Activated CD4-positive, alpha-beta T cell treated with anti-CD3 and anti-CD28 coated beads for 48 hours (primary cell): ENCODE measurements around the gene ZNF10.

Experiments
- DNase-seq: peaks from one replicate; pipeline ENCODE4 v3.0.0-alpha.2; 2020

The ZNF10 gene

GRCh38 chr12:133130038-133130807 lies at the start of gene ZNF10, which contains the start of gene ZNF891:
Gene ZNF10 (plus strand): TSS chr12:133130627. CDS start chr12:133144493, 13,866 bp downstream.
Gene ZNF891 (minus strand): TSS chr12:133130274. CDS start chr12:133121918, 8,356 bp downstream.
- DNase-seq = peak; percentile 98

DNA sequence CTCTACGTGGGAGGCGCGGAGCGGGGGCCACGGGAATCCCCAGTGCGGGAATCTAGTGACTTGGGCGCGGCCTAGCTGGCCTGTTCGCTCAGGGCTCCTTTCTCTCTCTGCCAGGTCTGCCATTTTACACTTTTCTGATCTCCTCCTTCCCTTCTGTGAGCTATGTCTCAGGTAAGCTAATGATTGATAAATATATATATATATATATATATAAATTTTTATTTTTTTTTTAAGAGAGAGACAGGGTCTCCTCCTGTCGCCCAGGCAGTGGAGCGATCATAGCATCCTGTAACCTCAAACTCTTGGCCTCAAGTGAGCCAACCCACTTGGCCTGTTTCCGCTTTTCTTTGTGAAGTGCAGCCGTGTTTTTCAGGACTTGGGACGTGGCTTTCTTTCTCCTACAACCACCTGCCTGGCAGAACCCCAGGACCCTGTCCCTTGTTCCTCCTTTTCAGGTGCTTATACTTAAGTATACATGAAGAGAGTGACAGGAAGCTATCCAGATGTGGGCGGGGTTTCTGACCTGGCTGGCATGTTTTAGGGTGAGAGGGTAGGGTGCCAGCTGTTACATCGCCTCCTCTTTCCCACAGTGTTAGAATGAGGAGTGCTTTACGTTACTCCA lies 49.2 kb upstream of the ZNF10 start:
- DNase-seq = peak; percentile 7

GRCh38 chr12:133083345-133083744 lies 47.1 kb upstream of the ZNF10 start:
- DNase-seq = no peak

GRCh38 chr12:133105620-133106019 lies 24.8 kb upstream of the ZNF10 start:
- no peak for DNase-seq

- no peak for DNase-seq
These were observed 24.2 kb upstream of the ZNF10 start for GRCh38 chr12:133106253-133106652.

GRCh38 chr12:133107121-133107520 lies 23.3 kb upstream of the ZNF10 start:
- no peak for DNase-seq

- DNase-seq = no peak
These were observed 22.3 kb upstream of the ZNF10 start for GRCh38 chr12:133108150-133108549.

GRCh38 chr12:133120385-133121191 lies 9.8 kb upstream of the ZNF10 start:
- DNase-seq = no peak

DNA sequence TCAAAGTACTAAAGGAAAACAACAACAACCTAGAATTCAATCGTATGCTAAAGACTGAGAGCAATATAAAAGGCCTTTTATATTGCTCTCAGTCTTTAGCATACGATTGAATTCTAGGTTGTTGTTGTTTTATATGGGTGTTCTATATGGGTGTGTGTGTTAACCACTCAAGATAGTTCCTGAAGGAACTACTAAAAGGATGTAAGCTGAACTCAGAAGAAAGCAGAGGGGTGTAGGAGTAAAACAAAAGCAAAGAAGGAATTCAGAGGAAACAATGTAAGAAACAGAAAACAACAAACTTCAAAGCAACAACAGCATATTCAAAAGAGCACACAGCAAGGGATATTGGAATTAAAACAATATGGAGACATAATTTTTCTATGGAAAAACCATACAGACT lies 5.8 kb upstream of the ZNF10 start:
- no peak for DNase-seq

DNA sequence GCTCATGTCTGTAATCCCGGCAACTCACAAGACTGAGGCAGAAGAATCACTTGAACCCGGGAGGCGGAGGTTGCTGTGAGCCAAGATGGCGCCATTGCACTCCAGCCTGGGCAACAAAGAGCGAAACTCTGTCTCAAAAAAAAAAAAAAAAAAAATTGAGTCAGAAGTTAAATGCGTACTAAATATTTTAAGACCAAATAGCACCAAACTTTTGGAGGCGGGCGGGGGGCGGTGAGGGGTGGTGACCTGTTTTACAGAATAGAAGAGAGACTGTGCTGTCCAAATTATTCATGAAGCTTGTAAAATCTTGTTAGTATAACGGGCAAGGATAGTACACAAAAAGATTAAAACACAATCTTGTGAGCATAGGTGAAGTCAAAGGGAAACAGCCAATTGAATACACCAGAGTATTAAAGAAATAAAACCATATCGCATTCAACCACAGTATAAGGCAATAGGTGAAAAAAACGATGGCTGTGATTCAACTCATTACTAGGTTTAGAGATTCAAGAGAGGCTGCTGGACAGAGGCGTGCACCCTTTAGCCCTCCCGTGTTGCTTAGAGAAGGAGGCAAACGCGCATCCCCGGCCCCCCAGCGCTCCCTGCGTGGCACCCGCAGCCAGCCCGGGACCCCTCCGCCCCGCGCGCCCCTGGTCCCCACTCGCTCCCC lies 924 bp upstream of the ZNF10 start:
- peak; percentile 18 for DNase-seq

DNA sequence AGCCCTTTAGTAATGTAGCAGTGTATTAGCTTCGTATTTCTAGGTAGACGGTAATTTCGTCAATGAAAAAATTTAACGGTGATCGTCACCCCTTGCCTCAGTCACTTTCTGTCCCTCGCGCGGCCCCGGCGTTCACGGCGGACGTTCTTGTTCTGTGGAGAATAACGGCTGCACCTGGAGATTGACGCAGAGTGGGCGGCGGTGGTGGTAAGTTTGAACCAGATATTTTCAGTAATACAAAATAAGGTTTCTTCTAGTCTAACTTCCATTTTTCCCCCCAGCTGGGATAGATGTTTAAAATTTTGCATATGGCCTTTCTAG lies 341 bp downstream of the ZNF10 start:
- peak; percentile 59 for DNase-seq

GRCh38 chr12:133135747-133136146 lies 5.3 kb downstream of the ZNF10 start:
- no peak for DNase-seq

- DNase-seq = no peak
These were observed 15.6 kb downstream of the ZNF10 start for GRCh38 chr12:133145981-133146380.

DNA sequence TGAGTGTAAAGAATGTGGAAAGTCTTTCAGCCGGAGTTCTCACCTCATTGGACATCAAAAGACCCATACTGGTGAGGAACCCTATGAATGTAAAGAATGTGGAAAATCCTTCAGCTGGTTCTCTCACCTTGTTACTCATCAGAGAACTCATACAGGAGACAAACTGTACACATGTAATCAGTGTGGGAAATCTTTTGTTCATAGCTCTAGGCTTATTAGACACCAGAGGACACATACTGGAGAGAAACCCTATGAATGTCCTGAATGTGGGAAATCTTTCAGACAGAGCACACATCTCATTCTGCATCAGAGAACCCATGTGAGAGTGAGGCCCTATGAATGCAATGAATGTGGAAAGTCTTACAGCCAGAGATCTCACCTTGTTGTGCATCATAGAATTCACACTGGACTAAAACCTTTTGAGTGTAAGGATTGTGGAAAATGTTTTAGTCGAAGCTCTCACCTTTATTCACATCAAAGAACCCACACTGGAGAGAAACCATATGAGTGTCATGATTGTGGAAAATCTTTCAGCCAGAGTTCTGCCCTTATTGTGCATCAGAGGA lies 25.8 kb downstream of the ZNF10 start:
- no peak for DNase-seq

GRCh38 chr12:133165776-133166175 lies 35.3 kb downstream of the ZNF10 start:
- no peak for DNase-seq

DNA sequence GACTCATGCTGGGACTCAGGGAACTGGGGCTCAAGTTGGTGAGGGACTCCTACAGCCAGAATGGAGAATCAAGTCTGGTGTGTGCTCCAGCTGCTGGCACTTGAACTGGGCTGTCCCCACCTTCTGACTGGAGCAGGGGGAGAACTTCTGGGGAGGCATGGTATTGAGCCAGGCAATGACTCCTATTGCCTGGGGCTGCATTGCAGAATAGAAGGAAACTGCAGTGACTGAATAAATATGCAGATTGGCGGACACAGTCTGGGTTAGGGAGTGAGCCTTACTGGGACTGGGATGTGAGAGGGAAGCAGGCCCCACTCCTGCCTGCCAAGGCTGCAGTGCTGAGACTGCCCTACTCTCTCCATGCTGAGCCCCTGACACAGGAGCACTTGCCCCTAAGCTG lies 42.1 kb downstream of the ZNF10 start:
- DNase-seq = no peak

- no peak for DNase-seq
These were observed 44.5 kb downstream of the ZNF10 start for GRCh38 chr12:133174901-133175300.

- DNase-seq = no peak
These were observed 50.2 kb downstream of the ZNF10 start for GRCh38 chr12:133180669-133181068.

- peak; percentile 93 for DNase-seq
These were observed 51.0 kb downstream of the ZNF10 start, which contains the start of gene ZNF268 for GRCh38 chr12:133181238-133181959. Gene ZNF268 (plus strand): TSS chr12:133181495. CDS start chr12:133181998, 503 bp downstream.

- no peak for DNase-seq
These were observed 59.7 kb downstream of the ZNF10 start for GRCh38 chr12:133190176-133190575.

DNA sequence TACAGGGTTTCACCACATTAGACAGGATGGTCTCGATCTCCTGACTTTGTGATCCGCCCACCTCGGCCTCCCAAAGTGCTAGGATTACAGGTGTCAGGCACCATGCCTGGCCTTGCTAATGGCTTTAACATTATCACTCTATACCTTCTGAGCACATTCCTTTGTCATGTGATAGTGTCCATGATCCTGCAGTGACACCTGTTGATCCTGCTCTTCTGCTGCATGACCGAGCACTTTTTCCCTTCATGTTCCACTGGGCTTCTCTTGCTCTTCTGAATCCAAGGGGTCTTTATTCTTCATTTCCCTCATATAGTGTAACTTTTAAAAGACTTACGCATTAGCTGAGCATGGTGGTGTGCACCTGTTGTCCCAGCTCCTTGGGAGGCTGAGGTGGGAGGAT lies 62.4 kb downstream of the ZNF10 start:
- DNase-seq = no peak

DNA sequence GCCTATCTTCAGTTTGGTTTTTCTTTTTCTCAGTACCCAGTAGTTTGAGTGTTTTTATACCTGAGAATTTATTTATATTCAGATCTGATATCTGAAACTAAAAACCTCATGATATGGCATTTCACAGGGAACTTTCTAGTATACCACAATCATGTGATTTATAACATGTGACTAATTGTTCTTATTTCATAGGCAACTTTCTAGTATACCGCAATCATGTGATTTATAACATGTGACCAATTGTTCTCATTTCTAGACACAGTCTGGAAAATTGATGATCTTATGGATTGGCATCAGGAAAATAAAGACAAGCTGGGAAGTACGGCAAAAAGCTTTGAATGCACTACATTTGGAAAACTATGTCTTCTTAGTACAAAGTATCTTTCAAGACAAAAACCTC lies 71.5 kb downstream of the ZNF10 start:
- no peak for DNase-seq
